Uterus (tissue), 2 donors: Measurements from ENCODE around the gene ERVH48-1.

Experiments used
- POLR2A ChIP-seq, 2 donors: fragments of 450-650 bp; IDR thresholded peaks; one replicate each; pipeline ENCODE4 v1.6.1; 2016; ENCODE audit warnings: antibody characterized with exemption in 2 of 2, mild to moderate bottlenecking in 1 of 2, moderate library complexity in 1 of 2
- TF ChIP-seq, protein P1 (sequence below), 4 experiments: fragments of 200-600 bp in 2 of 4; fragments of 450-650 bp in 2 of 4; sonication (generic) in 2 of 4; IDR thresholded peaks; one replicate each; pipeline ENCODE4 v1.5.1; 2016 to 2019; ENCODE audit warnings: antibody characterized with exemption in 4 of 4, mild to moderate bottlenecking in 2 of 4, moderate library complexity in 1 of 4

DNA sequence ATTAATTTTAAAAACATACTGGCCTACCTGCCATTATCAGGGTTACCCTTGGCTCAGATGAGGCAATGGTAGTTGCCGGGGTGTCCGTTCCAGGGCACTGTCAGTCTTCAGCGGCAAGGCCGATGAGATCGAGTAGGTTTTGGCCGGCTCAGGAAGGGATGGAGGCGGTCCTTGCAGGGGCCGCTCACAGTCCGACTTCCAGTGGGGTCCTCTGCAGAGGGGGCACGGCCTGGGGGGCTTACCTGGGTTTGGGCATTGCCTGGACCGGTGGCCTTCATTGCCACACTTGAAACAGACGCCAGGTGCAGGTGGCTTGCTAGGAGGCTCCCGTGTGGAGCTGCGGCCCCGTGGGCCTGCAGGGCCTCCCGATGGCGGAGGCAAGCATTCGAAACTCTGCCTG is 2.5 kb downstream of the ERVH48-1 start:
- TF ChIP-seq, protein P1, sequence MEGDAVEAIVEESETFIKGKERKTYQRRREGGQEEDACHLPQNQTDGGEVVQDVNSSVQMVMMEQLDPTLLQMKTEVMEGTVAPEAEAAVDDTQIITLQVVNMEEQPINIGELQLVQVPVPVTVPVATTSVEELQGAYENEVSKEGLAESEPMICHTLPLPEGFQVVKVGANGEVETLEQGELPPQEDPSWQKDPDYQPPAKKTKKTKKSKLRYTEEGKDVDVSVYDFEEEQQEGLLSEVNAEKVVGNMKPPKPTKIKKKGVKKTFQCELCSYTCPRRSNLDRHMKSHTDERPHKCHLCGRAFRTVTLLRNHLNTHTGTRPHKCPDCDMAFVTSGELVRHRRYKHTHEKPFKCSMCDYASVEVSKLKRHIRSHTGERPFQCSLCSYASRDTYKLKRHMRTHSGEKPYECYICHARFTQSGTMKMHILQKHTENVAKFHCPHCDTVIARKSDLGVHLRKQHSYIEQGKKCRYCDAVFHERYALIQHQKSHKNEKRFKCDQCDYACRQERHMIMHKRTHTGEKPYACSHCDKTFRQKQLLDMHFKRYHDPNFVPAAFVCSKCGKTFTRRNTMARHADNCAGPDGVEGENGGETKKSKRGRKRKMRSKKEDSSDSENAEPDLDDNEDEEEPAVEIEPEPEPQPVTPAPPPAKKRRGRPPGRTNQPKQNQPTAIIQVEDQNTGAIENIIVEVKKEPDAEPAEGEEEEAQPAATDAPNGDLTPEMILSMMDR (IDR thresholded peaks at IDR 0.05) = no peak
- TF ChIP-seq POLR2A (IDR thresholded peaks at IDR 0.05) = no peak
